ENCODE results near the gene GTF3C5. TPM values are rescaled to one million over a fixed set of nuclear protein-coding genes. Genes with fewer than 3 reads are reported as not detected.
"Not testable (repeated sequence)": the region's sequence is repeated elsewhere in the genome, so short reads cannot be mapped to it uniquely, and the experiment has no call there.

GTF3C5 gene
- polyA plus RNA-seq, 1 experiment, result 36.4 TPM

GRCh38 chr9:132988244-132989013 is 42.4 kb upstream of the GTF3C5 start:
- TF ChIP-seq, protein P1, sequence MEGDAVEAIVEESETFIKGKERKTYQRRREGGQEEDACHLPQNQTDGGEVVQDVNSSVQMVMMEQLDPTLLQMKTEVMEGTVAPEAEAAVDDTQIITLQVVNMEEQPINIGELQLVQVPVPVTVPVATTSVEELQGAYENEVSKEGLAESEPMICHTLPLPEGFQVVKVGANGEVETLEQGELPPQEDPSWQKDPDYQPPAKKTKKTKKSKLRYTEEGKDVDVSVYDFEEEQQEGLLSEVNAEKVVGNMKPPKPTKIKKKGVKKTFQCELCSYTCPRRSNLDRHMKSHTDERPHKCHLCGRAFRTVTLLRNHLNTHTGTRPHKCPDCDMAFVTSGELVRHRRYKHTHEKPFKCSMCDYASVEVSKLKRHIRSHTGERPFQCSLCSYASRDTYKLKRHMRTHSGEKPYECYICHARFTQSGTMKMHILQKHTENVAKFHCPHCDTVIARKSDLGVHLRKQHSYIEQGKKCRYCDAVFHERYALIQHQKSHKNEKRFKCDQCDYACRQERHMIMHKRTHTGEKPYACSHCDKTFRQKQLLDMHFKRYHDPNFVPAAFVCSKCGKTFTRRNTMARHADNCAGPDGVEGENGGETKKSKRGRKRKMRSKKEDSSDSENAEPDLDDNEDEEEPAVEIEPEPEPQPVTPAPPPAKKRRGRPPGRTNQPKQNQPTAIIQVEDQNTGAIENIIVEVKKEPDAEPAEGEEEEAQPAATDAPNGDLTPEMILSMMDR (IDR thresholded peaks at IDR 0.05; ENCODE audit: low read depth, low read length), result no peak
- POLR2A ChIA-PET, result no interaction called here
- no peak for DNase-seq (ENCODE audit: low read depth, low spot score)
- CTCF ChIA-PET, result no interaction called here
- Histone ChIP-seq H3K9me3 (ENCODE audit: control insufficient read depth, insufficient read depth, low read length) (no peaks in the 10 kb centered on the region; the same call in 1 of the 2 replicates), H3K27me3 (ENCODE audit: control insufficient read depth, insufficient read depth, low read length) (peaks cover 39% of the 10 kb centered on the region), H3K27ac (ENCODE audit: low read depth, low read length) (no peak overlapping the region), H3K4me3 (ENCODE audit: low read depth, low read length) (no peak overlapping the region)

DNA sequence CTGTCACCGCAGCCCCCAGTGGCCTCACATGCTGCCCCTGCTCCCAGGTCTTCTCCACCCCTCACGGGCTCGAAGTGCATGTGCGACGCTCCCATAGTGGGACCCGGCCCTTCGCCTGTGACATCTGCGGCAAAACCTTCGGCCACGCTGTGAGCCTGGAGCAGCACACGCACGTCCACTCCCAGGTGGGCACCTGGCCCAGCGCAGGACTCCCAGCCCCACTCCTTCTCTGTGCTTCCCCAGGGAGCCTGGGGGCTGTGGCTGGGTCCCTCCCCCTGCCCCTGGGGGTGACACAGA is 41.8 kb upstream of the GTF3C5 start:
- Histone ChIP-seq H3K27me3 (ENCODE audit: control insufficient read depth, insufficient read depth, low read length) (peaks cover 40% of the 10 kb centered on the region), H3K27ac (ENCODE audit: low read depth, low read length) (no peak overlapping the region), H3K9me3 (ENCODE audit: control insufficient read depth, insufficient read depth, low read length) (no peaks in the 10 kb centered on the region; the same call in 1 of the 2 replicates), H3K4me3 (ENCODE audit: low read depth, low read length) (no peak overlapping the region)
- ChIA-PET POLR2A (no interaction called here), CTCF (no interaction called here)
- TF ChIP-seq, protein P1 (IDR thresholded peaks at IDR 0.05; ENCODE audit: low read depth, low read length), result no peak
- DNase-seq (ENCODE audit: low read depth, low spot score), result no peak

GRCh38 chr9:132989414-132989996 is 41.3 kb upstream of the GTF3C5 start:
- ChIA-PET CTCF (no interaction called here), POLR2A (no interaction called here)
- Histone ChIP-seq H3K9me3 (ENCODE audit: control insufficient read depth, insufficient read depth, low read length) (no peaks in the 10 kb centered on the region; the same call in 1 of the 2 replicates), H3K27ac (ENCODE audit: low read depth, low read length) (no peak overlapping the region), H3K4me3 (ENCODE audit: low read depth, low read length) (no peak overlapping the region), H3K27me3 (ENCODE audit: control insufficient read depth, insufficient read depth, low read length) (peaks cover 39% of the 10 kb centered on the region)
- TF ChIP-seq, protein P1 (IDR thresholded peaks at IDR 0.05; ENCODE audit: low read depth, low read length), result no peak
- DNase-seq (ENCODE audit: low read depth, low spot score), result no peak

GRCh38 chr9:132989998-132990557 is 40.7 kb upstream of the GTF3C5 start:
- H3K9me3 ChIP-seq (ENCODE audit: control insufficient read depth, insufficient read depth, low read length); H3K27ac ChIP-seq (ENCODE audit: low read depth, low read length); DNase-seq (ENCODE audit: low read depth, low spot score); H3K4me3 ChIP-seq (ENCODE audit: low read depth, low read length); CTCF ChIA-PET; POLR2A ChIA-PET: not testable (repeated sequence)
- H3K27me3 ChIP-seq (ENCODE audit: control insufficient read depth, insufficient read depth, low read length), result peaks cover 41% of the 10 kb centered on the region

GRCh38 chr9:132990781-132991180 is 40.0 kb upstream of the GTF3C5 start:
- ChIA-PET POLR2A (no interaction called here), CTCF (no interaction called here)
- TF ChIP-seq, protein P1 (IDR thresholded peaks at IDR 0.05; ENCODE audit: low read depth, low read length), result no peak
- Histone ChIP-seq H3K27ac (ENCODE audit: low read depth, low read length) (no peak overlapping the region), H3K4me3 (ENCODE audit: low read depth, low read length) (no peak overlapping the region), H3K9me3 (ENCODE audit: control insufficient read depth, insufficient read depth, low read length) (no peaks in the 10 kb centered on the region; the same call in 1 of the 2 replicates), H3K27me3 (ENCODE audit: control insufficient read depth, insufficient read depth, low read length) (peaks cover 43% of the 10 kb centered on the region)
- no peak for DNase-seq (ENCODE audit: low read depth, low spot score)
